ELR (cell line): ENCODE data around the gene TRAPPC3.
"Not testable (repeated sequence)": the region's sequence is repeated elsewhere in the genome, so short reads cannot be mapped to it uniquely, and the experiment has no call there.

Experiments
- DNase-seq: peaks from one replicate; pipeline ENCODE4 v3.0.0-alpha.2; 2015; ENCODE audit warnings: low read depth

Gene TRAPPC3

GRCh38 chr1:36149237-36149972 lies at the start of gene TRAPPC3:
TRAPPC3 (minus strand) TSS chr1:36149486; CDS start chr1:36149378, 108 bp downstream.
- peak; percentile 100 for DNase-seq

- DNase-seq: no peak
Observed at GRCh38 chr1:36198641-36199040, 49.4 kb upstream of the TRAPPC3 start.

- DNase-seq: not testable (repeated sequence)
Observed at GRCh38 chr1:36196805-36197204, 47.5 kb upstream of the TRAPPC3 start.

GRCh38 chr1:36187800-36188593 lies 38.7 kb upstream of the TRAPPC3 start:
- peak; percentile 93 for DNase-seq

- DNase-seq: no peak
Observed at GRCh38 chr1:36183309-36183856, 34.1 kb upstream of the TRAPPC3 start.

- no peak for DNase-seq
Observed at GRCh38 chr1:36182734-36183133, 33.4 kb upstream of the TRAPPC3 start.

GRCh38 chr1:36179220-36179600 lies 29.9 kb upstream of the TRAPPC3 start:
- DNase-seq: no peak

- no peak for DNase-seq
Observed at GRCh38 chr1:36178471-36179219, 29.4 kb upstream of the TRAPPC3 start.

- DNase-seq: no peak
Observed at GRCh38 chr1:36177589-36178431, 28.5 kb upstream of the TRAPPC3 start.

GRCh38 chr1:36176106-36176949 lies 27.0 kb upstream of the TRAPPC3 start:
- DNase-seq: no peak

- DNase-seq: no peak
Observed at GRCh38 chr1:36175137-36176095, 26.1 kb upstream of the TRAPPC3 start.

GRCh38 chr1:36174713-36175112 lies 25.4 kb upstream of the TRAPPC3 start:
- no peak for DNase-seq

- DNase-seq: peak; percentile 97
Observed at GRCh38 chr1:36172983-36173382, 23.7 kb upstream of the TRAPPC3 start.

- no peak for DNase-seq
Observed at GRCh38 chr1:36172017-36172747, 22.9 kb upstream of the TRAPPC3 start.

- no peak for DNase-seq
Observed at GRCh38 chr1:36170643-36171412, 21.5 kb upstream of the TRAPPC3 start.

- no peak for DNase-seq
Observed at GRCh38 chr1:36168514-36168913, 19.2 kb upstream of the TRAPPC3 start.
